ENCODE measurements around the gene DDX51.

The DDX51 gene

GRCh38 chr12:132144115-132144809 lies at the start of gene DDX51, which contains the start of gene NOC4L:
TSS of gene DDX51 (minus strand) at chr12:132144319. CDS start at chr12:132144296, 23 bp downstream.
TSS of gene NOC4L (plus strand) at chr12:132144457. CDS start at chr12:132144489, 32 bp downstream.
- DNase-seq, result peak; percentile 100

GRCh38 chr12:132191715-132192553 lies 47.8 kb upstream of the DDX51 start:
- DNase-seq, result no peak

DNA sequence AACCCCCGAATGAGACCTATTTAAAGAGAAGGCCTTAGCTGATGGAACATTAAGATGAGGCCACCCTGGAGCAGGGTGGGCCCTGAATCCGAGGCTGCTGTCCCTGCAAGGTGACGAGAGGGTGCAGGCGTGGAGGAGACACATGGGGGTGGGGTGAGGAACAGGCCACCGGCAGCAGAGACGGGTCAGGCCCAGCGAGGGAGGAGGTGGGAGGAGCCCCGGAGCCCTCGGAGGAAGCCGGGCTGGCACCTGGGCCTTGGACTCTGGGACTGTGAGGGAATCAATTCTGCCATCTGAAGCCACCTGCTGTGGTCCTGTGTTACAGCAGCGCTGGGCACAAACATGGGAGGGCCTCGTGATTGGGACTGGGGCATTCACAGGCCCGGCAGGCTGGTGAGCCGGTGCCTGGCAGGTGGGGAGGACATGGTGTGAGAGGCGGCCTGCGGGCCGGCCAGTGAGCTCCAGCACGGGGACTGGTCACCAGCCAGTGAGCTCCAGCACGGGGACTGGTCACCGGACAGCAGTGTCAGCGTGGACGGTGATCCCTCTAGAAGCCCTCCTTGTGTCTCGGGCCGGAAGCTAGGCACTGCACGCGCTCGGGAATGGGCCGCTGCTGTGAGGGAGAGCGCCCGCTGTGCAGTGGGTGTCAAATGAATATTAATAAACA lies 46.8 kb upstream of the DDX51 start:
- no peak for DNase-seq

DNA sequence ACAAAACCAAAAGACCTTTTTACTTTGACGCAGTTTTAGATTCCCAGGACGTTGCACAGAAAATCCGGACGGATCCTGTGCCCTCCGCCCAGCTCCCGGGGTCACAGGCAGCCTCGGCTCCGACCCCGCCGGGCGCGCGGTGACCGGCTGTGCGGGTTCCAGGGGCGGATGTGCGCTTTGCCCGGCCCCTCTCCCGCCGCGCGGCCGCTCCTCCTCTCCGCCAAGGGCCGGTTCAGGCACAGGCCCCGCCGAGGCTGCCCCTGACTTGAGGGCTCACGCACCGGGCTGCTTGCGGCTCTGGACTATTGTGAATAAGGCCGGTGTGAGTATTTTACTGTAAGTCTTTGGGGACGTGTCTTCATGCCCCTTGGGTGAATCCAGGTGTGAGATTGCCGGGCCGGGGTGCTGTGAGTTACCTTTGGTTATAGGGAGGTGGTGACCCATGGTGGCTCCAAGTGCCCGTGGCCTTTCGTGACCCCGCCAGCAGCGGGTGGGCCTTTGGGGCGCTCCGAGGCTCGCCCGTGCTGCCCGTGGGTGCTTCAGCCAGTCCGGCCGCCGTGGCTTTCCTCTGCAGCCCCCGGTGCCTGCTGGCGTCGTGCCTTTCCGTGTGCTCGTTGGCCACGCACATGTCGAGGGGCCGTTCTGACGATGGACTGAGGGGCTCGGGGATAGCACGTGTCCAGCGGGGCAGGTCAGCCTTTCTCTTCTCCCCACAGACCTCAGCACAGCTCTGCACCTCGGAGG lies 46.1 kb upstream of the DDX51 start:
- peak; percentile 65 for DNase-seq

DNA sequence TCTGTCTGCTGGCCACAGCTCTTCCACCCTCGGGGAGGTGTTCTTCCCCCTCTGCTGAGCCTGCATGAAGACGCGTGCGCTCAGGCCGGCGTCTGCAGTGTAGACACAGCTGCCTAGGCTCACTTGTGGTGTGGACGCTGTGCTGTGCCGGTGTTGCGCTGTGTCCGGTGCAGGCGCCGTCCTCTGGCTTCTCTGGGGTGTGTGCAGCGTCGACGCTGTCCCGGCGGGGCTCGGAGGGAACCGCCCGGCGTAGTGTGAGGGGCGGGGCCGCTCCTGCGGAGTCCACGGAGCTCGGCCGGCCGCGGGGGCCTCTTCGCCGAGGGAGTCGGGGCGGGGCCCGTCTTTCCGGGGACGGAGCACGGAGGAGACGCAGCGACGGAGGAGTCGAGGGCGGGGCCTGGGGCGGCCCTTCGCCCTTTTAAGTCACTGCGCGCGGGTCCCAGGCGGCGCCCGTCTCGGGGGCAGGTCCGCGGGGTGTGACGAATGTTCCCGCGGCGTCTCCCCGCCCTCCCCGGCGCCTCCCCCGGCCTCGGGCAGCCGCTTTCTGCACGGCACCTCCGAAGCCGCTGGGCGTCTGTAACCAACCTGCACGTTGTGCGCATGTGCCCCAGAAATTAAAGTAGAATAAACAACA lies 45.4 kb upstream of the DDX51 start:
- peak; percentile 94 for DNase-seq

DNA sequence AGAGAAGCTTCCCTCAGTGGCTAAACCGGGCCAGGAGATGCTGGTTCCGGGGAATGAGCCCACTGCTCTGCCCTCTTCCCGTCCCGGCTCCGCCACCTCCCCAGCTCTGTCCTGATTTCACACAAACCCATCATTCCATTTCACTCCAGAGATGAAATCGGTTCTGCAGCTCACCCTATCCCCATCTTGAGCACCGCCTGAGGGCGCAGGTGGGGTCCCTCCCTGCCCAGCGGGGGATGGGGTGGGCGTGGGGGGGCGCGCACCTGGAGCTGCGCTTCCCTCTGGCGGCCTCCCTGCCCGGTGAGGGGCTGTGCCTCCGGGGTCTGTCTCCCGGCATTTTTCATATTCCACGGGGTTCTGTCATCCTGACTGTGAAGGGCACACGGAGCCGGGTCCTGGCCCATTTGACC lies 44.8 kb upstream of the DDX51 start:
- DNase-seq, result no peak

GRCh38 chr12:132188451-132188901 lies 44.4 kb upstream of the DDX51 start:
- no peak for DNase-seq

DNA sequence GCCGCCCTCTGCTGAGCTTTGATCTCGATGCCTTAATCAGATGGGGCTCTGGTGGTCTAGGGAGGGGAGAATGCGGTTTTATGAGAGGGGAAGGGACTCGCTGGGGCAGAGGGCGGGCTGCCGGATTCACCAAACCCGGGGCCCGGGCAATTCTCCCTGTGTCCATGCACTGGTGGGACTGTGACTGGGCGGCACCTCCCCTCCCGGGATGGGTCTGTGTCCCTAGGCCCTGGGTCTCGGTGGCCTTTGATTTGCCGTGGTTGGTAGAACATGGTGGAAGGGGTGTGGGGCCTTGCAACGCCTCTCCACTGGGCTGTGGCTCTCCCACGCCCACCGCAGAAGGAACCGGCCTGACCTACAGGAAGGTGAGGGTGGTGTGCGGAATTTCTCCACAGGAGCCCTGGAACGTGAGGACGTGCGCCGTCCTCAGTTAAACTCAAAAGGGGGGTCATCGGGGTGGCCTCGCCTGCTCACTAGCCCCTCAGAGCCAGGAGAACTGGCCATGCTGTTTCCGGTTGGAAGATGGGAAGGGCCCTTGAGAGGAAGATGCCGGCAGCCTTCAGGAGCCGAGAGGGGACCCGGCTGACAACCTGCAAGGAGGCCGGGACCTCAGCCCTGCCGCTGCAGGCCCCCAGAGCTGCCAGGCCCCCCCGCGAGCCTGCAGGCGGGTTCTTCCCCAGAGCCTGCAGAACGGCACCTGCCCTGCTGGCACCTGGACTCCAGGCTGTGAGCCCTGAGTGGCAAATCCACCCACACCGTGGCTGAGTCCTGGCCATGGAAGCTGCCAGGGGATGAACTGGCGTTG lies 43.7 kb upstream of the DDX51 start:
- DNase-seq, result no peak

GRCh38 chr12:132186857-132187620 lies 42.9 kb upstream of the DDX51 start:
- DNase-seq, result no peak

DNA sequence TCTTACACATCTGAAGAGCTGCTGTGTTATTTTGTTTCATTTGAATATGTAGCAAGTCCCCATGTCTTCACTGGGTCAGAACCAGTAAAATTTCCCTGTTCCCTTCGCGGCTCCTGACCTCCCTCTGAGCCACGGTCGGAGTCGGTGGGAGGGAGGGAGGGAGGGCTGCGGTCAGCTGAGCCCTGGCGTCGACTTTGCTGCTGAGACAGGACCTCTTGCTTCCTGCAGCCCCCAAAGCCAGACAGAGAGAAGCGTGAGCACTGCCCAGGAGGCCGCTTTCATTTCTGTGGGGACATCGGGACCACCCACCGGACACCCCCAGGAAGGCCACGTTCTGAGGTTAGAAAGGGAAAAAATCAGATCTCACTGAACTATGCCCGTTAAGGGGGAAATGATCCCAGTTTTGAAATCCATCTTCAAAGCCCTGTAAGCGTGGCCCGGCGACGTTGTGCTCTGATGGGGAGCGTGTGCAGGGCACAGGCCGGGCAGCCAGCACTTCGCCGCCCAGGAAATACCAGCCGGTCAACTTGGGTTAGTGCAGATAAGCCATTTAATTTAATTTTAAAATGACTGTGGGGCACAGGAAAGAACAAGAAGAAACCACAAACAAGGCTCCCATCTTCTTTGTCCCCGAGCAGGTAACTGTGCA lies 42.2 kb upstream of the DDX51 start:
- DNase-seq, result no peak

DNA sequence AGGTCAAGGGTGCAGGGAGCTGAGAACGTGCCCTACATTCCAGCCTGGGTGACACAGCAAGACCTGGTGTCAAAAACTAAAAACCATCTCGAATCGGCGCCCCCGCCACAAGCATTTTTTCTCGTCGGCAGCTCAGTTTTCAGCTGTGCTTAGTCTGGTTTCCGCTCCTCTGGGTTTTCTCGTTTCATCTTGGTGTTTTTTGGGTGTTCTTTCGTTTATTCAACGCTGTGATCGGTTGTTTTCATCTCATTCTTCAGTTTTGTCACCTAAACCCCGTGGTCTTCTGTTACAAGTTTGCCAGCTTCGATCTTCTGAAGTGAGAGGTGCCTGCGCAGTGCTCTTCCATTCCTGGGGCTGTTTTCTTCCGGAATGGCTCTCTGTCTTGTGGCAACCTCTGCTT lies 41.6 kb upstream of the DDX51 start:
- DNase-seq, result no peak

DNA sequence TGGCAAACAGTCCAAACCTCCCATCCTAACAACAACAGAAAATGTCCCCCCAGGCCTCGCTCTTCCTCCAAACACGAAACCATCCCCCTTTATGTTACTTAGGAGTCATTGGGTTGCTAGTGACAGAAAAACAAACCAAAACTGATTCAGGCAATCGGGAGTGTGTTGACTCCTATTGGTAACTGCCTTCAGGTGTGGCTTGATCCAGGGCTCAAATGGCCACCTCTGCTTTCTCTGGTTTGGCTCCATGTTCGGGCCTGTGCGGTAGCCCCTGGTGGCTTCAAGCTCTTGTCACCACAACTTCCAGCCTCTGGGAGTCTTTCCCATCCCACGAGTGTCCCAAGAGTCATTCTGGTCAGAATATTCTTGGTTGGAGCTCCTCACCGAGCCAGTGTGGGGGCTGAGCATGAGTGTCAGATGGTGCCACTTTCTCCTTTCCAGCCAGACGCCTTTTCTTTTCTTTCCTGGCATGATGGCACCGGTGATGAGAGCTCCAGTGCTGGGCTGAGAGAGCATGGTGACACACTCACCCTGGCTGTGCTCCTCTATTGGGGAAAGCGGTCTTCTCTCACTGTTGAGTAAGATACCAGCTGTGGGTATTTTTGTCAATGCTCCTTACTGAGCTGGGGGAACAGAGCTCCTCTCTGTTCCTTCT lies 38.7 kb upstream of the DDX51 start:
- DNase-seq, result no peak

DNA sequence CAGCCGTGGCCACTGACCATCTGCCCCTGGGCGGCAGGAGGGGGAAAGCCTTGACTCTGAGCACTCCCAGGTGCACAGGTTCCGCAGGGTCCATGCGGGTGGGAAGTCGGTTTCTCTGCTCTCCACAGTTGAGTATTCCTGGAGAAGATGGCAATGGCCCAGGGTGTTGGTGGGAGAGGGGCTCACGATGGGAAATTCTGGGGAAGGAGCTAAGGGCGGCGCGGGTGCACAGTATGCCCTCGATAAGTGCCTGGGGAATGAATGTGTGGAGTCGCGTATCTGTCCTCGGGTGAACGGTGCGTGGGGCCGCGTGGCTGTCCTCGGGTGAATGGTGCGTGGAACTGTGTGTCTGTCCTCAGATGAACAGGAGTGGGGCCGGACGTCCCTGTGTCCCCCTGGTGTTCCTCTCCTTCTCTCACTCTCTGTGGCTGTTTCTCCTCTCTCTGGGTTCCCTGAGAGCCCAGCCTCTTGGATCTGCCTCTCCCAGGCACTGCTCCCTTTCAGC lies 38.1 kb upstream of the DDX51 start:
- DNase-seq, result no peak

- DNase-seq, result no peak
Observed at GRCh38 chr12:132181570-132182200, 37.6 kb upstream of the DDX51 start.

GRCh38 chr12:132180648-132181546 lies 36.8 kb upstream of the DDX51 start:
- DNase-seq, result no peak

GRCh38 chr12:132179431-132180362 lies 35.6 kb upstream of the DDX51 start:
- DNase-seq, result no peak

Measured in activated CD8-positive, alpha-beta memory T cell treated with anti-CD3 and anti-CD28 coated beads, Interleukin-2, amount 50 U/mL, for 48 hours (primary cell).